Measurements from ENCODE around the gene DUSP14.
A peak's percentile ranks its signal among the peaks of the same experiment; 100 is the strongest.
"Not testable (repeated sequence)": the region's sequence is repeated elsewhere in the genome, so short reads cannot be mapped to it uniquely, and the experiment has no call there.

Gene DUSP14

DNA sequence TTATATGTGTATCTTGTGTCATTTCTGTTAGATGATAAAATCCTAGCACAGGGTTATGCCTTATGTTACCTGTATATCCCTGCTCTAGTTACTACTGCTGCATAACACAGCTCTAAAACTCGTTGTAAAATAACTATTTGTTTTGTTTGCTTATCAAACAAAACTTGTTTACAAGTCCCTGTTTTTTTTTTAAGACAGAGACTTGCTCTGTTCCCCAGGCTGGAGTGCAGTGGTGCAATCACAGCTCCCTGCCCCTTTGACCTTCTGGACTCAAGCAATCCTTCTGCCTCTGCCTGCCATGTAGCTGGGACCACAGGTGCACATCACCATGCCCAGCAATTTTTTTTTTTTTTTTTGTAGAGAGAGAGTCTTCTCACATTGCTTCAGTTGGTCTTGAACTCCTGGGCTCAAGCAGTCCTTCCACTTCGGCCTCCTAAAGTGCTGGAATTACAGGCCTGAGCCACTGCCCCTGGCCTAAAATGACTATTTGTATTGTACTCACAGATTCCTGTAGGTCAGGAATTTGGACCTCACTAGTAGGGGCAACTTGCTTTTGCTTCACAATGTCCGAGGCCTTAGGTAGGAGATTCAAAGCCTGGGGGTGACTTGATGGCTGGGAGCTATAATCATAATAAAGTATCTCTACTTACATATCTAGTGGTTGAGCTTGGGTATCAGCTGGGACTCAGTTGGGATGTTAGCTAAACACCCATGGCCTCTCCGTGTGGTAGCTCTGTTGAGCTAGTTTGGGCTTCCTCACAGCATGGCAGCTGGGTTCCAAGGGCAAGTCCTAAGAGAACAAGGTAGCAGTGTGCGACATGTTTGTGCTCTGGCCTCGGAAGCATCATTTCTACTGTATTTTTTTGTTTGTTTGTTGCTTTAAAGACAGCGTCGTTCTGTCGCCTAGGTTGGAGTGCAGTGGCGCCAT, 12.6 kb downstream of the DUSP14 start:
- TF ChIP-seq, protein P1, sequence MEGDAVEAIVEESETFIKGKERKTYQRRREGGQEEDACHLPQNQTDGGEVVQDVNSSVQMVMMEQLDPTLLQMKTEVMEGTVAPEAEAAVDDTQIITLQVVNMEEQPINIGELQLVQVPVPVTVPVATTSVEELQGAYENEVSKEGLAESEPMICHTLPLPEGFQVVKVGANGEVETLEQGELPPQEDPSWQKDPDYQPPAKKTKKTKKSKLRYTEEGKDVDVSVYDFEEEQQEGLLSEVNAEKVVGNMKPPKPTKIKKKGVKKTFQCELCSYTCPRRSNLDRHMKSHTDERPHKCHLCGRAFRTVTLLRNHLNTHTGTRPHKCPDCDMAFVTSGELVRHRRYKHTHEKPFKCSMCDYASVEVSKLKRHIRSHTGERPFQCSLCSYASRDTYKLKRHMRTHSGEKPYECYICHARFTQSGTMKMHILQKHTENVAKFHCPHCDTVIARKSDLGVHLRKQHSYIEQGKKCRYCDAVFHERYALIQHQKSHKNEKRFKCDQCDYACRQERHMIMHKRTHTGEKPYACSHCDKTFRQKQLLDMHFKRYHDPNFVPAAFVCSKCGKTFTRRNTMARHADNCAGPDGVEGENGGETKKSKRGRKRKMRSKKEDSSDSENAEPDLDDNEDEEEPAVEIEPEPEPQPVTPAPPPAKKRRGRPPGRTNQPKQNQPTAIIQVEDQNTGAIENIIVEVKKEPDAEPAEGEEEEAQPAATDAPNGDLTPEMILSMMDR (IDR thresholded peaks at IDR 0.05; ENCODE audit: low read depth, low read length, missing control alignments), result no peak
- no peak overlapping the region for H3K4me3 ChIP-seq (replicated peaks; ENCODE audit: low read depth, low read length)
- DNase-seq (ENCODE audit: extremely low read depth, low read depth), result no peak

DNA sequence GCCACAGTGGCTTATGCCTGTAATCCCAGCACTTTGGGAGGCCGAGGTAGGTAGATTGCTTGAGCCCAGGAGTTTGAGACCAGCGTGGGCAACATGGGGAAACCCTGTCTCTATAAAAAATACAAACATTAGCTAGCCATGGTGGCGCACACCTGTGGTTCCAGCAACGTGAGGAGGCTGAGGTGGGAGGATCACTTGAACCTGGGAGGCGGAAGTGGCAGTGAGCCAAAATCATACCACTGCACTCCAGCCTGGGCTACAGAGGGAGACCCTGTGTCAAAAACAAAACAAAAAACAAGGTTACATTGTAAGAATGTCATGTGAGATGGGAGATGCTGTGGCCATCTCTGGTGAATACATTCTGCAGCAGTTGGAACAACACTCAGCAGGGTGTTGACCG, 13.5 kb downstream of the DUSP14 start:
- H3K4me3 ChIP-seq (replicated peaks; ENCODE audit: low read depth, low read length), result no peak overlapping the region
- TF ChIP-seq, protein P1 (IDR thresholded peaks at IDR 0.05; ENCODE audit: low read depth, low read length, missing control alignments), result no peak
- DNase-seq (ENCODE audit: extremely low read depth, low read depth), result no peak

DNA sequence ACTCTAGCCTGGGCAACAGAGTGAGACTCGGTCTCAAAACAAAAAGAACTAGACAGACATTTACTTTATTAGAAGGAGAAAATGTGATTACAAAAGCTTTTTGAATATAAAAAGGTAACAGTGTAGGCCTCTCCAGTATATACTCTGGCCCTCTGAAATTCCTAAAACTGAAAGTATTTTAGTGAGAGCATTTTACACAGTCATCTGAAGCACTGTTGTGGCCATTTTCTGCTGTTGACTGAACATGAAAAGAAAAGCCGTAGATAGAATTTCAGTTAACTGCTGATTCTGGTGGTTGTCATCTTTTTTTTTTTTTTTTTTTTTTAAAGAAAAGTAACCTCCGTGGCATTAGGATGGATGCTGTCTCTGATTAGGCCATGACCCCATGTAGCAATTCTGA, 15.6 kb downstream of the DUSP14 start:
- DNase-seq (ENCODE audit: extremely low read depth, low read depth), result no peak
- TF ChIP-seq, protein P1 (IDR thresholded peaks at IDR 0.05; ENCODE audit: low read depth, low read length, missing control alignments), result no peak
- no peak overlapping the region for H3K4me3 ChIP-seq (replicated peaks; ENCODE audit: low read depth, low read length)

DNA sequence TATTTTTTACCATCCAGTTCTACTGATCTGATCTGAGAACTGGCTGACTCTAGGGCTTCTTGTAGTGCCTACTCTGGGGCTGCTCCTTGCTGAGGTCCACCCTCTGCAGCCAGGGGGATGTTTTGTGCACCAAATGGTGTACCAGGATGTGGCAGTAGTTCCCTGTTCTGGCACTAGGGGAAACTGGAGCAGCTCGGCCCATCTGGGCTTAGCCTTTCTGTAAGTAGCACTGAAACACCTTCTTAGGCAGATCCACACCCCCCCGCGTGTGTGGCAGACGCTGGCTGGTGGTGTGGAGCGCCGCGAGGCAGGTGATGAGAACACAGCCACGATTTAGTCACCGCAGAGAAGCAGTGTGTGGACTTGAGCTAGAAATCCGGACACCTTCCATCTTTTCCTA, 17.0 kb downstream of the DUSP14 start:
- DNase-seq (ENCODE audit: extremely low read depth, low read depth), result no peak
- TF ChIP-seq, protein P1 (IDR thresholded peaks at IDR 0.05; ENCODE audit: low read depth, low read length, missing control alignments), result peak; percentile 63
- H3K4me3 ChIP-seq (replicated peaks; ENCODE audit: low read depth, low read length), result no peak overlapping the region

DNA sequence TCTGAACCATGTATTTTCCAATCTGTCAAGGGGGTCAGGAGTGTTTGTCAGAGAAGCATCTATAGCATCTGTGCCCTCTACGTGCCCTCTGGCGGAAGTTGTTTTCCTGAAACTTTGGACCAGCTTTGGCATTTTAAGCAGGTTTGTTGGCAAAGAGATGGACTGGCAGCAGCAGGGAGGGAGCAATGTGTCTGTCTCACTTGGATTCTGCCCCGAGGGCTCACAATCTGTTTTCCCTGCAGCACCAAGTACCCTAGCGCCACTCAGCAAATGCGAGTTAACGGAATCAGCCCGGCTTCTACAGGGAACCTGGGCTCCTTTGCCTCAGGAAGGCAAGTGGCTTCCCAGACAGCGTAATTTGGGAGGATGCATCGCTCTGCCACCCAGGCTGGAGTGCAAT, 17.4 kb downstream of the DUSP14 start:
- TF ChIP-seq, protein P1 (IDR thresholded peaks at IDR 0.05; ENCODE audit: low read depth, low read length, missing control alignments), result no peak

DNA sequence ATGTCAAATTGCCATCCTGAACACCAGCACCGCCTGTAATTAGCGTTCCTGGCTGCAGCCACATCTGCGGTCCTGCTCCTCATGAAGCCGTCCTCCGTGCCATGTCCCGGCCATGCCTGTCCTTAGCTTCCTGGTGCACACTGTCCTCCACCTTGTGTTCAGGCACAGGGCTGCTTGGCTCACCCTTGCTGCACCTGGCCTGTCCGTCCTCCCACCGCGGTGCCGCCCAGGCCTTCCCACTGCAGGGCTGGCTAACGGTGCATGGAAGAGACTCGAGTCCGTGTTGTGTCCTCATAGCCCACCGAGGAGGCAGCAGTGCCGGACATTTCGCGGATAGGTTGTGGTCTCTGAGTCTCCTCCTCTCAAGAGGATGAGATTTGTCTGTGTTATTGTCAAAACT, 20.4 kb downstream of the DUSP14 start:
- H3K4me3 ChIP-seq (replicated peaks; ENCODE audit: low read depth, low read length), result no peak overlapping the region
- DNase-seq (ENCODE audit: extremely low read depth, low read depth), result no peak
- TF ChIP-seq, protein P1 (IDR thresholded peaks at IDR 0.05; ENCODE audit: low read depth, low read length, missing control alignments), result no peak

More for the DNA sequence above, 17.4 kb downstream of the DUSP14 start:
- H3K4me3 ChIP-seq (replicated peaks; ENCODE audit: low read depth, low read length), result no peak overlapping the region
- no peak for DNase-seq (ENCODE audit: extremely low read depth, low read depth)

DNA sequence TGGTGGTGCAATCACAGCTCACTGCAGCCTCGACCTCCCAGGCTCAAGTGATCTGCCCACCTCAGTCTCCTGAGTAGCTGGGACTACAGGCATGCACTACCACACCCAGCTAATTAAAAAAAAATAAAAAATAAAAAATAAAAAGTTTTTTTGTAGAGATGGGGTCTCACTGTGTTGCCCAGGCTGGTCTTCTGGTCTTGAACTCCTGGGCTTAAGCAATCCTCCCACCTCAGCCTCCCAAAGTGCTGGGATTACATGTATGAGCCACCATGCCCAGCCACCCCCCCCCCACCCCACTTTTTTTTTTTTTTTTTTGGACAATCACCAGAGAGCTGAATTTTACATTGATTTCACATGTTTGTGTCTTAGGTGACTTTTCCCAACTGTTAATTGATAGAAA, 22.0 kb downstream of the DUSP14 start:
- H3K4me3 ChIP-seq (replicated peaks; ENCODE audit: low read depth, low read length), result not testable (repeated sequence)

More for the DNA sequence above, 22.0 kb downstream of the DUSP14 start:
- DNase-seq (ENCODE audit: extremely low read depth, low read depth), result not testable (repeated sequence)

All from HFF-Myc (cell line).